GM10847 (cell line): Measurements from ENCODE around the gene ARMC7.

ENCODE experiments used
- POLR2A ChIP-seq: IDR thresholded peaks from 2 replicates; pipeline ENCODE4 v1.6.1; 2011; ENCODE audit not compliant: insufficient read length; ENCODE audit errors: extremely low read depth

Gene ARMC7

DNA sequence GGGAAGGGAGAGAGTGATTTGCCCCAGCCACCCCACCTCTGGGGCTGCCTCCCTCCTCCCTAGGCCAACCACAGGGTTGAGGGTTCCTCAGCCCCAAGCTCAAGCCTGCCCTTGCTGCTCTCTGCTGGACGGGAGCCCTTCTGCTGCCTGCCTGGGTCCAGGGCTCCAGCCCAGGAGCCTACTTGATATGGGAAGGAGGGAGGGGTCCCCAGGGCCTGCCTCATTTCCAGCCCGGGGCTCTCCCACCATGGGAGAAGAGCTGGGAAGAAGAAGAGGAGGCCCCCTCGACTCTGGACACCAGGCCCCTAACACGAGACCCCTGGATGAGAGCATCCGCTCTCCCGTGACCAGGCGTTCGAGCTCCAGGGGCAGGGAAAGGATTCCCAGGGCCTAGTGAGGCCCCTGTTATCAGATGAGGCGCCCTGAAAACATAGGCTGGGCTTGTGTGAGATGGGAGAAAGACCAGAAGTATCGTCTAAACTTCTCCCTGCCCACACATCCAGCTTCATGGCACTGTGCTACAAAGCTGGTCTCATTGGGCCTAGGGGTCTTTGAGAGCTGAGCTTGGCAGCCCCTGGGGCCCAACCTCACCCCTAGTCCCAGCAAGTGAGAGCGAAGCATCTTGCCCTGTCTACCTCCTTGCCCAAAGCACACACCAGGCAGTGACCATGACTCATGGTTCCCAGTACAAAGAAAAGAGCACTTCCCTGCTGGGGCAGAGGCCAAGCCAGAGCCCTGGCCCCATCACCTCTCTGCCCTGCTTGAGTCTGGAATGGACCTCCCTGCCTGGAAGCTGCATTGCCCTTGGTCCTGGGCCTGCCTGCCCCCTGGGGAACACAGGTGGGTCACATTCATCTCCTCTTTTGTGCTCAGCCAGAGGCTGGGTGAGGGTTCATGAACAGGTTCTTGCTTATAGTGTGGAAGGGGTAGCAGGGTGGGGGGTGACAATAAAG lies 21.0 kb upstream of the ARMC7 start:
- no peak for TF ChIP-seq POLR2A

DNA sequence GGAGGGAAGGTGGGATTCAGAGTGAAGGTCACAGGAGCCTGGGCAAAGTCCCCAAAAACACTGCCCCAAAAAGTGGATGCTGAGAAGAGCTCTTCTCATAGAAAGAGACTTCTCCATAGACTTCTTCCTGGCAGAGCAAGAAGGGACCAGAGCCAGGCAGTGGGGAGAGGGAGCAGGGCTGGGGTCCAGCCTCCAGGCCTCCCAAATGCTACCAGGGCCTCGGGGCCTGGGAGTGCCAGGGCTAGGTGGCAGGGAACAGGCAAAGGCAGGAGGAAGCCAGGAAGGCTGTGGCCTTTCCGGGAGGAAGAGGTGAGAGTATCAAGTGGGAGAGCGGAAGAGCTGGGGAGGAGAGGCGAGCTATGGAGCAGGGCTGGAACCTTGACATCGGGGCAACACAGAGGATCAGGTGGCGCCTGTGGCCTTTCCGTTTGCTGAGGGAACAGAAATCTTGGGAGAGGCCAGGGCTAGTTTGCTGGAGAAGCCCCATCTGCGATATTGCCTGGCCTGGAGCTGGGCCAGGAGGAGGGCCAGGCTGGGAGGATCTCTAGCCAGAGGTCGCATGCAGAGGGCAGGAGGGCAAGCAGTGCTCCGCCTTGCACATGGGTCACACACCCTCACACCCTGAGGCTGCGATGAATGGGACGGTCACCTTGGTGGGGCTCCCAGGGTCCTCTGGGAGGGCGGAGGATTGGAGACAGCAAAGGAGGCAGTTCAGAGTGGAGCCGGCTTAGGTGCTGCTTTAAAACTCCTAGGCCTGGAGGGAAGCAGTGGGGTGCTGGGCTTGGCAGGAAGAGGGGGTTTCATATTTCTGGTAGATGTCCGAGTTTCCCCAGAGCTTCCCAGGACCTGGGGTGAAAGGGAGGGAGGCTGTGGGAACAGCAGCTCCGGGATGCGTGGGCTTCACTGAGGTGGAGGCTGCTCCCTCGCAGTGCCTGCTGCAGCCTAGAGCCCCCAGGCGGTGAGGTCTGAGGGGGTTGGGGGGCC lies 18.6 kb upstream of the ARMC7 start:
- TF ChIP-seq POLR2A, result no peak

DNA sequence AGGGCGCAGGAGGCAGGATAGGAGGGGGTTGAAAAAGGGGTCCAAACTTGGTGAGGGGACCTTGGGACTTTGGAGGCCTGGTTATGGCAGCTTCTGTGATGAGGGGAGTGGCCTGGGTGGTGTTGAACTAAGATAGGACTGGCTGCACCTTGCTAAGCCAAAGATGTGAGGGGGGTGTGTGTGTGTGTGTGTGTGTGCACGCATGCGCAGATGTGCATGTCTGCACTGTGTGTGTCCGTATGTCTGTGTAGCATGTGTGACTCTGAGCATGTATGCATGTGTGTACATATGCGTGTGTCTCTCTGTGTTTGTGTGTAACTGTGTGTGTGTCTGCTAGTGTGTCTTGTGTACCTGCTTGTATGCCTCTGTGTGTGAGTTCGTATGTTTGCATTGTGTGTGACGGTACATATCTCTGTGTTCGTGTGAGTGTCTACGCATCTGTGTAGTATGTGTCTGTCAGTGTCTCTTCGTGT lies 17.9 kb upstream of the ARMC7 start:
- TF ChIP-seq POLR2A, result no peak

DNA sequence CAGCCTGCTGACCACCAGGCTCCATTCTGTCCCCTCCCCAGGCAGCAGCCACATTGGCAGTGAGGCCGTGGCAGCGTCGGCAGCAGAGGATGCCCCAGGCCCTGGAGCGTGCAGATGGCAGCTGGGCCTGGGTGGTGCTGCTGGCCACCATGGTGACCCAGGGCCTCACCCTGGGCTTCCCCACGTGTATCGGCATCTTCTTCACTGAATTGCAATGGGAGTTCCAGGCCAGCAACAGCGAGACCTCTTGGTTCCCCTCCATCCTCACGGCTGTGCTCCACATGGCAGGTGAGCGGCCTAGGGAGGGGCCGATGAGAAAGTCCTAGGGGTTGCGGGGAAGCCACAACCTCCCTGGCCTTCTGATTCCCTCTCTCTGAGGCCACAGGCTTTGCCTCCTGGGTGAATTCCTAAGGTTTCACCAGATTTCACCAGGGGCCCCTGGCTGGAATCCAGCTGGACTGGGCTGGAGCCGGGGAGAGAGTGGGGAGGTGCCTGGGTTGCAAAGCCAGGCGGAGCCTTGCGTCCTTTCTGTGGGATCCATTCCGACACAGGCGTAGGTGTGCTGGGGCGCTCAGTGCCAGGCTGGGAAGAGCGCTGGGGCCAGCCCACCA lies 16.1 kb upstream of the ARMC7 start:
- TF ChIP-seq POLR2A, result no peak

DNA sequence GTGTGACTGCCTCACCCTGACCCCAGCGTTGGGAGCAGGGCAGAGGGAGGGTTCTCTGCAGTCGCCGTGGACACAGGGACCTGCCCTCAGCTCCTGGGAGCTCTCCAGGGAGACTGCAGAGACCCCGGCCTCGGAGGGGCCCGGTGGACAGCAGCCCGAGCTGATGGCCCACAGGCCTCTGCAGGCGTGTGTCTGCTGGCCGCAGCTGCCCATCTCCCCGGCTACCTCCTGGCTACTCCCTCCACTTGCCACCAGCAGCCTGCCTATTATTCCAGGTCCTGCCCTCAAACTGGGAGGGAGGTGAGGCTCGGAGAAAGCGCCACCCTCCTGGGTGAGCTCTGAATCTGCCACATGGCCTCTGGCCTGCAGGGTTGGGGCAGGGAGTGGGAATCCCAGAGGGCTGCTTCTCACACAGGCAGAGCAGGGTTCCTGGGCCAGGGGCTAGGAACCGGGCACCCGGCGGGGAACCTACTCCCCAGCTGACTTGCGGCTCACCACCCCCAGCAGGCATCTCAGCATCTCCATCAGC lies 14.8 kb upstream of the ARMC7 start:
- no peak for TF ChIP-seq POLR2A

DNA sequence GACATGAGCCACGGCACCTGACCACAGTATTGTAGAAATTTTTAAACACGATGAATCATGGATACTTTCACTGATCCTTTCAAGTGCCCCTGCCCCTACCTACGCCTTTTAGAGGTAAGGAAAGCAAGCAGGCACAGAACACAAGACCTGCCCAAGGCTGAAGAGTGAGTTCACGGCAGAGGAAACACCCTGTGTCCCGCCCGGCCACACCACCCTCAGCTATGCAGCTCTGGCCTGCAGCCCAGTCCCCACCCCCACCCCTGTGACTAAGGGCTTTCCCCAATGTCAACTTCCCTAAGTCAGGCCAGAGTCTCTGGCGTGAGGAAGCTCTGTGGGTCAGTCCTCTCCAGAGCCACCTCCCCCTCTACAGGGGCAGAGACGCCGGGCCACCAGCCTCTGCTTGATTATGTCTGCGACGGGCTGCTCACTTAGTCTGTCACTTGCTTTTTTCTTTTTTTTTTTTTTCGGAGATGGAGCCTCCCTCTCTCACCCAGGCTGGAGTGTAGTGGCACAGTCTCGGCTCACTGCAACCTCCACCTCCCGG lies 13.6 kb upstream of the ARMC7 start:
- no peak for TF ChIP-seq POLR2A

DNA sequence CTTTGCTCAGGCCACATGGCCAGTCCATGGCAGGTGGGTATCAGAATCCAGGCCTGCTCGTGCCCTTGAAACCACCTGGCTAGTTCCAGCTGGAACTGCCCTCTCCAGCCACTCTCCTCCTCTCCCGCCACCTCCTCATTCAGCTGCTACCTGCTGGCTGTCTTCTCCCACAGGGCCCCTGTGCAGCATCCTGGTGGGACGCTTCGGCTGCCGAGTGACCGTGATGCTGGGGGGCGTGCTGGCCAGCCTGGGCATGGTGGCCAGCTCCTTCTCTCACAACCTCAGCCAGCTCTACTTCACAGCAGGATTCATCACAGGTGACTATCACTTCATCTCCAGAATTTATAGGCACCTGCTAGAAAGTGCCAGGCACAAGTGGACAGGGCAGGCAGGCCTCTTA lies 11.9 kb upstream of the ARMC7 start:
- no peak for TF ChIP-seq POLR2A

DNA sequence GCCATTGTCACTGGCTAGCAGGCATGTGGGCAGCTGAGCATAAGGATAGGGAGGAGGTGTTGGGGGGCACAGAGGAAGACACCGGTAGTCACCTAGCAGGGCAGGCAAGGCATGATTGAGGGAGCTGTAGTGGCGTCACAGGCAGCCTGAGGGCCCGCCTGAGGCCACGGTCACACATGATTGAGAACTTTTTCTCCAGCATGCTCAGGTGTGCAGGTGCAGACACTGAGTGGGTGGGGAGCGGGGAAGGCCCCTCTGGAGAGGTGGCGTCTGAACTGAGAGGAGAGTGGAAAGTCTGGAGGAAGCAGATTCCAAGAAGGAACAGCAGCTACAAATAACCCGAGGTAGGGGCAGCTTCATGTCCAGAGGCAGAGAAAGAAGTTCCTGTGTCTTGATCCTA lies 10.9 kb upstream of the ARMC7 start:
- no peak for TF ChIP-seq POLR2A

DNA sequence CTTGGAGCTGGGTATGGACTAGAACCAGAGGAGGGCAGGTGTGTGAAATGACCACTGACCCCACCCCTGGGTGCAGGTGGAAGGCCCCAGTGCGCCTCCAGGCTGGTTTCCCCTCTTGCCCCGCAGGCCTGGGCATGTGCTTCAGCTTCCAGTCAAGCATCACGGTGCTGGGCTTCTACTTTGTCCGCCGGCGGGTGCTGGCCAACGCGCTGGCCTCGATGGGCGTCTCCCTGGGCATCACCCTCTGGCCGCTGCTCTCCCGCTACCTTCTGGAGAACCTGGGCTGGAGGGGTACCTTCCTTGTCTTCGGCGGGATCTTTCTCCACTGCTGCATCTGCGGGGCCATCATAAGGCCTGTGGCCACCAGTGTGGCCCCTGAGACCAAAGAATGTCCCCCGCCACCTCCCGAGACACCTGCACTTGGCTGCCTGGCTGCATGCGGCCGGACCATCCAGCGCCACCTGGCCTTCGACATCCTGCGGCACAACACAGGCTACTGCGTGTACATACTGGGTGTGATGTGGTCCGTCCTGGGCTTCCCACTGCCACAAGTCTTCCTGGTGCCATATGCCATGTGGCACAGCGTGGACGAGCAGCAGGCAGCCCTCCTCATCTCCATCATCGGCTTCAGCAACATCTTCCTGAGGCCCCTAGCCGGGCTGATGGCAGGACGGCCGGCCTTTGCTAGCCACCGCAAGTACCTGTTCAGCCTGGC lies 9.7 kb upstream of the ARMC7 start:
- TF ChIP-seq POLR2A, result no peak

DNA sequence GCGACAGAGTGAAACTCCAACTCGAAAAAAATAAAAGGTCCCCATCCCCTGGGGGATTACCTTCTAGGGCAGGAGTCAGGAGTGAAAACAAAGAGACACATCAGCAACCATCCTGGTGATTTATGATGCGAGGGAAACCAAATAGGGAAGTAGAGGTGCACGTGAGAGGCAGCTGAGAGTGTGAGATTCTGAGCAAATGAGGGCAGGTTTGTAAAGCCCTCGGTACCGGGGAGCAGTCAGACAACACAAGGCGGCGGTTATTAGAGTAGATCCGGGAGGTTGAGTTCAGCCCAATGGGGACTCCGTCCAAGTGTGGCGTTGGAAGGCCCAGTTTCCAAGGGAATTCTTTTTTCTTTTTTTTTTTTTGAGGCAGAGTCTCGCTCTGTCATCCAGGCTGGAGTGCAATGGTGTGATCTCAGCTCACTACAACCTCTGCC lies 7.4 kb upstream of the ARMC7 start:
- TF ChIP-seq POLR2A, result no peak

DNA sequence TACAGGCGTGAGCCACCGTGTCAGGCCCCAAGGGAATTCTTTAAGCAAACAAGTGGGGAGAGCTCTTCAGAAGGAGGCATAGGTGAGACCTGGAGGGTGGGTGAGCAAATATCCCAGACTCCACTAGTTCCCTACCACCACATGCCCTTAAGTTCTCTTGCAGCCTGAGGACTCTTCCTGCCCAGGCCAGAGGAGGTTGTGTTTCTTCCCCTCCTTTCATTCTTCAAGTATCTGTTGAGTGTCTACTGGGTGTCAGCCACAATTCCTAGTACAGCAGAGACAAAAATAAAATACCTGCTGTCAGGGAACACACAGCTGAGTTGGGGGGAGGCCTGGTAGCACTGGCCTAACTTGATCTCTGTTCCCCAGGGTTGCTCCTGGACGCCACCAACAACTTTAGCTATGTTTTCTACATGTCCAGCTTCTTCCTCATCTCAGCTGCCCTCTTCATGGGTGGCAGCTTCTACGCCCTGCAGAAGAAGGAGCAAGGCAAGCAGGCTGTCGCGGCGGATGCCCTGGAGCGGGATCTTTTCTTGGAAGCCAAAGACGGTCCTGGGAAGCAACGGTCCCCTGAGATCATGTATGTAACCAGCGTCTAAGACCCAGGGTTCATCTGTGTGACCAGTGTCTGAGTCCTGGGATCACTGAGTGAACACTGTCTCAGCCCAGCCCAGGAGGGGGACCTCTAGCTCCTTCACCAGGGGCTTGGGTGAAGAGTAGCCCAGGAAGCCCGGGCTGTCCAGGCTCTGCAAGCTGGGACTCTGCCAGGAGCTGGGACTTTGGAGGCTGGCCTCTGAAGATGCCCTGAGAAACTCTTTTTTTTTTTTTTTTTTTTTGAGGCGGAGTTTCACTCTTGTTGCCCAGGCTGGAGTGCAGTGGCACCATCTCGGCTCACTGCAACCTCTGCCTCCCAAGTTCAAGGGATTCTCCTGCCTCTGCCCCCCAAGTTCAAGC lies 5.9 kb upstream of the ARMC7 start:
- TF ChIP-seq POLR2A, result no peak

DNA sequence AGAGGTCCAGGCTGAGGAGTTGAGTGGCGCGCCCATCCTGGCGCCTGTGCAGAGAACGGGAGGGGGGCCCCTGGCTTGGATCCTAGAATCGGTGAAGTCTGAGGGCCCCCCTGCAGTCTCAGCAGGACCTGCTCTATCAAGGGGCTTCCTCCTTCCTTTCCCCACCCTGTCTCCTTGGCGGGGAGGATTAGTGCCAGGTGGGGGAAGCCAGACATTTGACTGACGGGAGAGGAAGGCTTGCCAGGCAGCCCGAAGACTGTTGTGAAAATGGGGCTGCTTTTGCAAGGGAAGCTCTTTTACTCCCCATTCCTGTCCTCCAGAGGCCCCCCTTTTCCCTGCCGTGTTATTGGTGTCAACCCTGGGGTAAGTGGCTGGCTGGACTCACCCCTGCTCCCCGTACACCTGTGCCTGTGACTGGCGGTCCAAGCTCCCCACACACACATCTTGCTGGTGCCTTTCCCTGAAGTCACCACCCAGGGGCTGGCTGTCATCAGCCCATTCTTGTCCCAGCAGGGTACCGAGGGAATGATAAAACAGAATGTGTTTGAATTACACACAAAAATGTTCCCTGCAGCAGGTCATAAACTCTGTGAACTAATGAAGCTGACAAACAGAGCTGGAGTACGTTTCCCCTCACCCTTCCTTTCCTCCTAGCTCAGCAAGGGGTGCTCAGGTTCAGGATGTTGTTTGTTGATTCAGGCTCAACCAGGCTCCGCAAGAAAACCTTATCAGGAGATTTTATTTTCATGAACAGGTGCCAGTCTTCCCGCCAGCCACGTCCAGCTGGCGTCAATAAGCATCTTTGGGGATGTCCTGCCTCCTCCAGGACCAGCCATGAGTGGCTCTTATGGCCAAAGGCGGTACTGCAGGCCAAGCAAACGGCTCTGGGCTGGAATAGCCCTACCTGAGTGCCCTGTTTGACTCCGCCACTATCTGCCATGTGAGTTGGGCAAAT lies 4.4 kb upstream of the ARMC7 start:
- TF ChIP-seq POLR2A, result no peak

DNA sequence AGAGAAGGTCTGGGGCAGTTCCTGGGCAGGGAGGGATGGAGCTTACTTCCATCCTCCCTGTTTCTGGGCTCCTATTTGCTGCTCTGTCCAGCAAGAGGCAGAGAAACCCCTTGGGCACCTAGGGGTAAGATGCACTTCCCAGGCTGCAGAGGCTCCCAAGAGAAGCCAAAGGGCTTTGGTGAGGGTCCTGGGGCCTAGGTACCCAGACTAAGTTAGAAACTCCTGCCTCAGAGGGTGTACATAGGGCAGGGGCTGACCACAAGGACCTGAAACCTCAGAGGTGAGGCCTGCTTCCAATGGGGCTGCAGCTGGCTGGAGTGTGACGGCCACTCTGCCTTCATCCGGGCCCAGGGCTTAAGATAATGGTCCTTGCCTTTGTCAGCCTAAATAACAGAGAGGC lies 1.6 kb upstream of the ARMC7 start:
- TF ChIP-seq POLR2A, result no peak
